ENCODE results near the gene PRRT1B.

Gene PRRT1B

DNA sequence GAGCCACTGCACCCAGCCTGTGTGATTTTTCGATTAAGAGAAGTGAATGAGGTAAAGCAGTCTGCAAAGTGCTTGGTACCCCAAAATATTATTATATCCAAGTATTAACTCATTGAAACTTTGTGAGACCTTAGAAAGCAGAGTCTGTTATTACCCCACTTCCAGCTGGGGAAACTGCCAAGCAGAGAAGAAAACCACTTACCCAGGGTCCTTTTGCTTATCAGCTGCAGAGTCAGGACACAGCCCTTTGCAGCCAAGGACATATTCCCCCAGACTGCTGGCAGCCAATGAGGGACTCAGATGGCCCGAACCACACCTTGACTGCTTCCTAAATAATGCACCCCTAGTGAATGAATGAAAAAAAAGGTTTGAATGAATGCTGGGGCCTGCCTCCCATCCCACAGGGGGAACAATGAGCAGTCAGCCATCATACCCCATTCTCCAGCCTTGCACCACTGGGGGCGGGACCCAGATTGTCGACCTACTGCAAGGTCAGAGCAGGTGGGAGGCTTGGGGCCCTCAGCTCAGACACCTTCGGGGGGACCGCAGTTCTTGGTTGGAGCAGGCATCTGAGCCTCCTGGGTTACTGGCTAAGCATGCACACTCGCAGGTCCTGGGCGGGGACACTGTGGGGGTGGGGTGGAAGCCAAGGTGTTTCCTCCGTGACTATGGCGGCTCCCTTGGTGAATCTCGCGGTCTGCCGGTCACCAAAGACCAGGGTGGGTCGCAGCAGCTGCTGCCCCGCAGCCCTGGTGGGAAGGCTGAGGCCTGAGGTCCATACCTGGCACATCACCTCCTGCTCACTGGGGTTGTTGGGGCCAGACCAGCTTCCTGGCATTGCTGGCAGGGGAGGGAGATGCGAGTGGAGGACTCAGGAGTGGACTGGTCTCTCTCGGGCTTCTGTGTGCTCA, 29.7 kb downstream of the PRRT1B start:
- TF ChIP-seq CTCF (IDR thresholded peaks at IDR 0.05; ENCODE audit: unreplicated experiment in 3 of 3): no peak
- Mint-ChIP-seq H3K4me3 (no peak overlapping the region), H3K36me3 (ENCODE audit: low read depth) (peaks cover 28% of the 10 kb centered on the region), H3K27ac (no peak overlapping the region), H3K9me3 (no peaks in the 10 kb centered on the region), H3K4me1 (peaks cover 16% of the 10 kb centered on the region), H3K27me3 (ENCODE audit: low read depth) (no peaks in the 10 kb centered on the region)

DNA sequence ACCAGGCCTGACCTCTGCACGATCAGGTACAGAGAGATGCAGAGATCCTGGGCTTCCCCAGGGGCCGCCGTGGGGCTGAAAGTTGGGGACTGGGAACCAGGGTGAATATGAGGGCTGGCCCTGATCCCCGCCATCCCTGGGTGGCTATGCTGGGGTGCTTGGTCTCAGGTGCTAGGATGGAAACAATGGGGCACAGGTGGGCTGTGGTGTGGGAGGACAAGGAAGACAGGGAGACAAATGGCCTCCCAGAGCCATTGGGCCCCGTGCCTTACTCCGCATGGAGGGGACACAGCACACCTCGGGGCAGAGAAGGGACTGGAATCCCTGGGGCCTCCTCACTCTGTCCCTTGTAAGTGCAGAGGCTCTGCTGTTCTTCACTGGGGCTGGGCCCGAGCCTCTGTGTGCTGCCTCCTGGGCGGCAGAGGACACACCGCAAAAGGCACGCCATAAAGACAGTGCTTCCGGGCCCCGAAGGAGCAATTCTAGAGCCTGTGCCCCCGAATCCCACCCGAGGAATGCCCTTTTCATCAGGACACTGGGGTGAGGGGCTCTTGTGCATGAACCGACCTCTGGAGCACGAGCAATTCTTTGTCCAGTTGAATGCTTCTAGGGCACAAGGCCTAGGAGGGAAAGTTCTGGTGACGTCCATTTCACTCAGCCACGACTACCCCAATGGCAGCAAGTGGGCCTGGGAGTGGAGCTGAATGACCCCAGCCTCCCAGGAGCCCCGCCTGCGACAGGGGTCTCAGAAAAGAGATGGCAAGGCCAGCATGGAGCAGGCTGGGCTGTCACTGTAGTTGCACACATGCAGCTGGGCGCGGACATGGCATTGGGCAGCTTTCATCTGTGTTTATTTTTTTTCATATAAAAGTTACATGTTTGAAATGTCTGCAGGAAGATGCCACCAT, 30.9 kb downstream of the PRRT1B start:
- Mint-ChIP-seq H3K9me3 (no peaks in the 10 kb centered on the region), H3K4me1 (peaks cover 16% of the 10 kb centered on the region), H3K27ac (no peak overlapping the region), H3K27me3 (ENCODE audit: low read depth) (no peaks in the 10 kb centered on the region), H3K4me3 (no peak overlapping the region), H3K36me3 (ENCODE audit: low read depth) (peaks cover 25% of the 10 kb centered on the region)
- TF ChIP-seq CTCF (IDR thresholded peaks at IDR 0.05; ENCODE audit: unreplicated experiment in 3 of 3): no peak

DNA sequence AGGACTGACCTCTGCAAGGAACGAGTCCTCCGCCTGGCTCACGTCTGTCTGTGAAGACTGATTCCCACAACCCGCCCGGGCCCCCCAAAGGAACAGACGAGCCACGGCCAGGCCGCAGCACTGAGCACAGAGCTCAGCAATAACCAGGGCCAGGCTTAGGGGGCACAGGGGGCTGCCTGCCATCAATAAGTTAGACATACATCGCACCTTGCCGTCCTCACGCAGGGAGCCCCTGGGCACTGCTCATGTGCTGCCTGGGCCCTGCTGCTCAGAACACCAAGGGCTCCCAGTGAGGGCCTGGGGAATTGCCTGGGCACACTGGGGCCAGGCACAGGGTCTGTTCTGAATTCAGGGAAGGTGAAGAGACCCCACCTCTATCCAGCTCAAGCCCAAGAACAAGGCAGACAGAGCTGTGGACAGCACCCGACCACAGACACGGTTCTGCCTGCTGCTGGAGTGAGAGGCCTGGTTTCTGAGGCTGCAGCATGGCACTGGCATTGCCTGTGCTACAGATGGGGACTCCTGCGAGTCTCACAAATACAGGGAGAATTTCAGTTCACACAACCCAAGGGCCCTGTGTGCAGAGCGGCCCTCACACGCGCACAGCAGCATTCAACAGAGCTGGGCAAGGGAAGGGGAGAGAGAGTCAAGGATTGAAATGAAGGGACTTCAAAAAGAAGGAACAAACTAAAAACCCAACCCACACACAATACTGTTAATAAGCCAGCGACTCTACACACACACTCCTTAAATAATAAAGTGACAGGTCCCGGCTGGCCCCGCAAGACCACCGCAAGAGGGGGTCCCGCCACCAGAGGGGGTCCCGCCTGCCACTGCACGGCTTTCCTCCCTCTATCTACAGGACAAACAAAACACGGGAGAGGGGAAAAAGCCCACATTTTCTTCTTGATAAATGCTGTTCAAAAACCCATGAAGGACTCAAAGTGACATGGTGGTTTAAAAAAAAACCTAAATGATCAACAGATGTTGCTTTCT, 32.0 kb downstream of the PRRT1B start:
- Mint-ChIP-seq H3K27ac (peak overlapping the region; percentile 73 to 88 (median 77)), H3K4me1 (peaks cover 16% of the 10 kb centered on the region), H3K27me3 (ENCODE audit: low read depth) (no peaks in the 10 kb centered on the region), H3K9me3 (no peaks in the 10 kb centered on the region), H3K36me3 (ENCODE audit: low read depth) (peaks cover 27% of the 10 kb centered on the region), H3K4me3 (peak overlapping the region in 2 of 3 experiments; percentile 19 to 27)
- peak in 2 of 3 experiments; percentile 7 to 22 for TF ChIP-seq CTCF (IDR thresholded peaks at IDR 0.05; ENCODE audit: unreplicated experiment in 3 of 3)

- H3K4me1 Mint-ChIP-seq: peaks cover 16% of the 10 kb centered on the region
- TF ChIP-seq CTCF (IDR thresholded peaks at IDR 0.05; ENCODE audit: unreplicated experiment in 3 of 3): no peak
- no peak overlapping the region for H3K4me3 Mint-ChIP-seq
- no peaks in the 10 kb centered on the region for H3K9me3 Mint-ChIP-seq
- H3K36me3 Mint-ChIP-seq (ENCODE audit: low read depth): peaks cover 23% of the 10 kb centered on the region
- H3K27me3 Mint-ChIP-seq (ENCODE audit: low read depth): no peaks in the 10 kb centered on the region
- H3K27ac Mint-ChIP-seq: peak overlapping the region; percentile 73 to 88 (median 77)
These were observed 32.7 kb downstream of the PRRT1B start for GRCh38 chr9:131578021-131578420.

DNA sequence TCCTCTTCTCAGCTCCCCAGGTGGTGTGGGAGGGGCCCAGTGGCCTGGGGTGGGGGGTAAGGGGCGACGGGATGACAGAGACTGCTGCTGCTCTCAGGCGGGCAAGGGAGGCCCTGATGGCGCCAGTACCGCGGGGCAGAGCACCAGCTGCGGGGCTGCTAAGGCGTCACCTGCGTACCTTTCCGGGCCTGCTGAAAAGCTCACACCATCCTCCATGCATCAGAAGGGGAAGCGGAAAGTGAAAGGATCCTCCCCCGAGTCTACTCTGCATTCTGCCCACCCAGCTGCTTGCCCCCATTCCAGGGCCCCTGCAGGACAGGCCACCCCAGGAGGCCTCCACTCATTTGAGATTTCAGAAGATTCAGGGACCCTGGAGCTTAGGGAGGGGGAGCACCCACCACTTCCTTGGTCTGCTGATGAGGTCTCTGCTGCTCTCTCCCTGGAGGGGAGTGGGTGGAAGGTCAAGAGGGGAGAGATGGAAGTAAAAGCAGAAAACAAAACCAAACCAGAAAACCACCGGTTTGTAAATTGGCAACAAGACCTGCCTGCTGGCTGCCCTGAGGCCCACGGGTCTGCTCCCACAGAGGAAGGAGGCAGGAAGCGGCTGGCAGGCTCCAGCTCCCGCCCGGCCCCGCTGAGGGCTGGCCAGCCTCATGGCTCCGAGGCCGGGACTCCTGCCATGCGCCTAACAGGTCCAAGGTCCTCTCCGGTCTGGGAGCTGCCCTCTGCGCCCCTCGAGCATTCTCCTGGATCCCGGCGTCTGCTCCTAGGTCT, 33.6 kb downstream of the PRRT1B start:
- Mint-ChIP-seq H3K4me3 (no peak overlapping the region), H3K4me1 (peaks cover 16% of the 10 kb centered on the region), H3K27me3 (ENCODE audit: low read depth) (peaks cover 4% of the 10 kb centered on the region), H3K27ac (peak overlapping the region; percentile 12 to 49 (median 20)), H3K36me3 (ENCODE audit: low read depth) (peaks cover 26% of the 10 kb centered on the region), H3K9me3 (no peaks in the 10 kb centered on the region)
- no peak for TF ChIP-seq CTCF (IDR thresholded peaks at IDR 0.05; ENCODE audit: unreplicated experiment in 3 of 3)
